ENCODE data around the gene BAIAP3. TPM values are rescaled to one million over a fixed set of nuclear protein-coding genes. Genes with fewer than 3 reads are reported as not detected.

The BAIAP3 gene
- total and polyA plus RNA-seq, 2 of the 4 experiments (the other 2 are of a cell fraction) = 0.36 to 0.65 TPM

DNA sequence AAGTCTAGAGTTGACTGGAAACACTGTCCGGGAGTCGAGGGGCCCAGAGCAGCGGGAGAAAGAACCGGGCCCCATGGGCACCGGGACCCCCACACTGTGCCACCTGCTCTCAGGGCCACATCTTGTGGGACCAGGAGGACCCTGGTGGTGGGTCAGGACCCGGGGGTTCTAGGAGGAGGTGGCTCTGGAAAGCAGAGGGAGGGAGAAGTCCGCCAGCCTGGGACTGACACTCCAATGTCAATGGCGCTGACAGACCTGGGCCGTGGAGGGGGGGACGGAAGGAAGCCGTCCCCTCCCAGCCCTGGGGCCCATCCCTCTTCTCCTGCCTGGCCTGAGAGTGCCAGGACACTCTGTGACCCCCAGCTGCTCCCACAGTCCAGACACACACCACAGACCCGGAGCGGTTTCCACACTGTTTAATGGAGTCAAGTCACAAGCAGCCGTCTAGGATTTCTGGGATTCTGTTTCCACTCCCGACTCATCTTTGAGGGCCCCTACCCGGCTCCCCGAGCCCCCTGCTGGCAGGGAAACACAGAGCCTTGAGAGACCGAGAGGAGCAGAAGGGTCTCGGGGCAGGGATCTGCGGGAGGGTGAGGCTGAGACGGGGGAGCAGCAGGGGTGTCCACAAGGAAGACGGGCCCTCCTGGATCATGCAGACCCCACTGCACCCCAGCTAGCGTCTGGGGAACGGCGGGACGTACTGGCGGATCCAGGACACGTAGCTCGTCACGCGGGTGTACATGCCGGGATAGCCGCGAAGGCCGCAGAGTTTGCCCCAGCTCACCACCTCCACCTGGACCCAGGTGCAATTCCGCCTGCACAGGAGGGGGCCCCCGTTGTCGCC, 47.6 kb upstream of the BAIAP3 start:
- TF ChIP-seq, protein P1, sequence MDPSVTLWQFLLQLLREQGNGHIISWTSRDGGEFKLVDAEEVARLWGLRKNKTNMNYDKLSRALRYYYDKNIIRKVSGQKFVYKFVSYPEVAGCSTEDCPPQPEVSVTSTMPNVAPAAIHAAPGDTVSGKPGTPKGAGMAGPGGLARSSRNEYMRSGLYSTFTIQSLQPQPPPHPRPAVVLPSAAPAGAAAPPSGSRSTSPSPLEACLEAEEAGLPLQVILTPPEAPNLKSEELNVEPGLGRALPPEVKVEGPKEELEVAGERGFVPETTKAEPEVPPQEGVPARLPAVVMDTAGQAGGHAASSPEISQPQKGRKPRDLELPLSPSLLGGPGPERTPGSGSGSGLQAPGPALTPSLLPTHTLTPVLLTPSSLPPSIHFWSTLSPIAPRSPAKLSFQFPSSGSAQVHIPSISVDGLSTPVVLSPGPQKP (IDR thresholded peaks at IDR 0.05; ENCODE audit: borderline replicate concordance, low read depth, low read length) = no peak
- TF ChIP-seq, protein P2, sequence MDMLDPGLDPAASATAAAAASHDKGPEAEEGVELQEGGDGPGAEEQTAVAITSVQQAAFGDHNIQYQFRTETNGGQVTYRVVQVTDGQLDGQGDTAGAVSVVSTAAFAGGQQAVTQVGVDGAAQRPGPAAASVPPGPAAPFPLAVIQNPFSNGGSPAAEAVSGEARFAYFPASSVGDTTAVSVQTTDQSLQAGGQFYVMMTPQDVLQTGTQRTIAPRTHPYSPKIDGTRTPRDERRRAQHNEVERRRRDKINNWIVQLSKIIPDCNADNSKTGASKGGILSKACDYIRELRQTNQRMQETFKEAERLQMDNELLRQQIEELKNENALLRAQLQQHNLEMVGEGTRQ (IDR thresholded peaks at IDR 0.05; ENCODE audit: low read depth, low read length) = no peak
- TF ChIP-seq SMC3 (IDR thresholded peaks at IDR 0.05; ENCODE audit: low read depth, low read length) = no peak
- Histone ChIP-seq H3K79me1 (ENCODE audit: low read depth in 1 of 2, low read length in 2 of 2) (no peaks in the 10 kb centered on the region), H4K5ac (ENCODE audit: low read depth, low read length) (no peak overlapping the region), H2BK5ac (ENCODE audit: low read depth, low read length, poor library complexity, severe bottlenecking) (no peak overlapping the region), H3K27ac (ENCODE audit: insufficient read depth, low read length) (no peak overlapping the region), H3K9me1 (ENCODE audit: insufficient read depth, low read length) (no peaks in the 10 kb centered on the region), H4K8ac (ENCODE audit: low read depth in 2 of 2, low read length in 2 of 2) (no peak overlapping the region), H2BK15ac (ENCODE audit: low read depth, low read length) (no peak overlapping the region), H2BK20ac (ENCODE audit: low read depth, low read length) (no peak overlapping the region), H4K91ac (ENCODE audit: insufficient read depth, low read depth, low read length) (no peak overlapping the region), H3K9ac (ENCODE audit: low read depth, low read length) (no peak overlapping the region), H3K4me2 (ENCODE audit: low read depth, low read length) (no peak overlapping the region), H3K4ac (ENCODE audit: low read depth, low read length) (no peak overlapping the region), H3K4me1 (ENCODE audit: control insufficient read depth, insufficient read depth, low read length) (no peaks in the 10 kb centered on the region; the same call in 1 of the 2 replicates), H2BK120ac (ENCODE audit: low read depth, low read length) (no peak overlapping the region), H3K14ac (replicated peaks; ENCODE audit: low read depth, low read length) (no peak overlapping the region), H3K27me3 (ENCODE audit: control insufficient read depth, insufficient read depth, low read length) (peaks cover 75% of the 10 kb centered on the region), H3K56ac (ENCODE audit: extremely low read depth, insufficient read depth, low read length) (no peak overlapping the region; the same call in 1 of the 2 replicates), H2AK5ac (ENCODE audit: low read depth, low read length) (no peak overlapping the region), H3K23ac (ENCODE audit: low read depth, low read length) (no peak overlapping the region), H3K36me3 (ENCODE audit: control insufficient read depth, insufficient read depth, low read length) (no peaks in the 10 kb centered on the region), H3K18ac (ENCODE audit: low read depth, low read length) (no peak overlapping the region), H4K20me1 (ENCODE audit: insufficient read depth, low read length) (no peaks in the 10 kb centered on the region), H3K9me3 (ENCODE audit: control insufficient read depth, insufficient read depth, low read length) (no peaks in the 10 kb centered on the region), H3K4me3 (ENCODE audit: insufficient read depth, low read depth, low read length) (no peak overlapping the region), H2AK9ac (replicated peaks; ENCODE audit: low read depth, low read length, poor library complexity) (no peak overlapping the region), H2AFZ (replicated peaks; ENCODE audit: low read length, poor library complexity) (no peak overlapping the region)
- in situ Hi-C loops (cut with MboI; ENCODE audit: low sequenced_read_pairs) = no loop called here
- BruUV-seq (replicated peaks) = no TSS peak
- dilution Hi-C loops (cut with HindIII; ENCODE audit: low sequenced_read_pairs, unreplicated experiment) = no loop called here
- 68% methylated on average over 10 of the region's 38 CpGs; no CpG with 5 or more reads in 1 of the 2 experiments for WGBS, 2 experiments (ENCODE audit: extremely low coverage in 2 of 2, insufficient read length in 1 of 2)
- intact Hi-C loops (cut with micrococcal nuclease) = no loop called here
- ATAC-seq (ENCODE audit: low read depth) (no peak), DNase-seq (no peak)
- POLR2A ChIA-PET (ENCODE audit: unreplicated experiment) = no interaction called here
- CTCF ChIA-PET = no interaction called here

Data from IMR-90 (cell line).